Measurements from ENCODE around the gene GPATCH2. TPM values are rescaled to one million over a fixed set of nuclear protein-coding genes. Genes with fewer than 3 reads are reported as not detected.

Gene GPATCH2
- total RNA-seq, 1 donor from 2014 or later: 10.6 TPM

Other genes starting within 250 kb of the GPATCH2 start
- 0.63 and 1.8 TPM in 2 replicates for gene SPATA17, start 254 bp upstream of the GPATCH2 start, total RNA-seq

Measured in kidney epithelial cell (primary cell).